HEK293 (cell line): ENCODE measurements around the gene C12orf42.

ENCODE experiments used
- CTCF ChIA-PET: fragments of 350-600 bp; formaldehyde crosslinking; extraction: SDS; loops from one replicate; lab custom pipeline; 2021; ENCODE audit warnings: antibody characterized with exemption; lab: Yijun Ruan, JAX
- POLR2A ChIA-PET: fragments of 300-600 bp; formaldehyde crosslinking; extraction: SDS; loops from one replicate; lab custom pipeline; 2020; ENCODE audit warnings: antibody characterized with exemption, inconsistent platforms; lab: Yijun Ruan, JAX
- H3K27ac ChIP-seq: fragments of 200-500 bp; sonication (Bioruptor generic); 2 replicates; pipeline ENCODE4 v1.5.1; 2014; ENCODE audit warnings: low read depth, low read length, control low read depth, inconsistent platforms; ENCODE audit errors: extremely low read depth
- H3K36me3 ChIP-seq, 2 experiments: fragments of 200-500 bp in 1 of 2; sonication (Bioruptor generic) in 1 of 2; 1 replicate in 1 of 2; 2 replicates in 1 of 2; pipeline ENCODE4 v1.5.1; 2014 to 2017; ENCODE audit warnings: inconsistent platforms in 2 of 2, low read length in 2 of 2; ENCODE audit not compliant: control insufficient read depth in 2 of 2, insufficient read depth in 1 of 2
- H3K4me1 ChIP-seq: fragments of 200-500 bp; sonication (Bioruptor generic); 2 replicates; pipeline ENCODE4 v1.5.1; 2014; ENCODE audit warnings: mild to moderate bottlenecking, low read length, inconsistent platforms; ENCODE audit not compliant: control insufficient read depth, insufficient read depth
- H3K4me3 ChIP-seq: 2 replicates; pipeline ENCODE4 v1.5.1; 2011; ENCODE audit warnings: low read depth, mild to moderate bottlenecking, control low read depth, low read length, moderate library complexity
- H3K9me3 ChIP-seq: fragments of 200-500 bp; sonication (Bioruptor generic); 2 replicates; pipeline ENCODE4 v1.5.1; 2014; ENCODE audit warnings: low read depth, low read length, inconsistent platforms; ENCODE audit not compliant: control insufficient read depth, insufficient read depth
- BCL11B ChIP-seq: fragments of 450-650 bp; formaldehyde crosslinking; IDR thresholded peaks from 2 replicates; pipeline ENCODE4 v1.5.1; 2016; ENCODE audit warnings: low read depth, missing biosample characterization, missing genetic modification characterization
- HOXA7 ChIP-seq: sonication (generic); formaldehyde crosslinking; IDR thresholded peaks from 2 replicates; pipeline ENCODE4 v1.8.1; 2022; ENCODE audit warnings: missing genetic modification reagents, borderline replicate concordance
- KLF1 ChIP-seq: fragments of 450-650 bp; formaldehyde crosslinking; IDR thresholded peaks from 2 replicates; pipeline ENCODE4 v1.5.1; 2016; ENCODE audit warnings: missing biosample characterization, missing genetic modification characterization
- KLF10 ChIP-seq: fragments of 450-650 bp; IDR thresholded peaks from 2 replicates; pipeline ENCODE4 v1.5.1; 2018; ENCODE audit warnings: missing biosample characterization, mild to moderate bottlenecking, missing genetic modification characterization
- KLF8 ChIP-seq: fragments of 450-650 bp; formaldehyde crosslinking; IDR thresholded peaks from 2 replicates; pipeline ENCODE4 v1.5.1; 2016; ENCODE audit warnings: missing biosample characterization, missing genetic modification characterization
- PRDM2 ChIP-seq: fragments of 450-650 bp; formaldehyde crosslinking; IDR thresholded peaks from 2 replicates; pipeline ENCODE4 v1.5.1; 2016; ENCODE audit warnings: missing biosample characterization, missing genetic modification characterization, borderline replicate concordance
- SCRT1 ChIP-seq: fragments of 450-650 bp; formaldehyde crosslinking; IDR thresholded peaks from 2 replicates; pipeline ENCODE4 v1.5.1; 2016; ENCODE audit warnings: missing biosample characterization, missing genetic modification characterization, borderline replicate concordance
- ZBTB8A ChIP-seq: fragments of 450-650 bp; formaldehyde crosslinking; IDR thresholded peaks from 2 replicates; pipeline ENCODE4 v1.5.1; 2016; ENCODE audit warnings: missing biosample characterization, missing genetic modification characterization
- ZNF146 ChIP-seq: fragments of 450-650 bp; formaldehyde crosslinking; IDR thresholded peaks from 2 replicates; pipeline ENCODE4 v1.5.1; 2016; ENCODE audit warnings: missing biosample characterization, missing genetic modification characterization
- ZNF175 ChIP-seq: fragments of 450-650 bp; formaldehyde crosslinking; IDR thresholded peaks from 2 replicates; pipeline ENCODE4 v1.5.1; 2016; ENCODE audit warnings: missing biosample characterization, missing genetic modification characterization
- ZNF274 ChIP-seq, 2 experiments: fragments of 200-500 bp in 1 of 2; fragments of 450-650 bp in 1 of 2; sonication (Bioruptor generic) in 1 of 2; formaldehyde crosslinking in 1 of 2; IDR thresholded peaks; 2 replicates each; pipeline versions ENCODE4 v1.5.1 to v1.6.1; 2014 to 2016; ENCODE audit warnings: borderline replicate concordance in 1 of 2, inconsistent platforms in 1 of 2, low read length in 1 of 2, missing biosample characterization in 1 of 2, missing genetic modification characterization in 1 of 2
- ZNF394 ChIP-seq: fragments of 450-650 bp; formaldehyde crosslinking; IDR thresholded peaks from 2 replicates; pipeline ENCODE4 v1.5.1; 2016; ENCODE audit warnings: missing biosample characterization, missing genetic modification characterization, mild to moderate bottlenecking, moderate library complexity, borderline replicate concordance
- ZNF549 ChIP-seq: fragments of 450-650 bp; IDR thresholded peaks from 2 replicates; pipeline ENCODE4 v1.5.1; 2018; ENCODE audit warnings: missing biosample characterization, missing genetic modification characterization, mild to moderate bottlenecking, inconsistent platforms, moderate library complexity
- ZNF654 ChIP-seq: fragments of 450-650 bp; formaldehyde crosslinking; IDR thresholded peaks from 2 replicates; pipeline ENCODE4 v1.5.1; 2016; ENCODE audit warnings: low read depth, missing biosample characterization, missing genetic modification characterization
- ZNF660 ChIP-seq: fragments of 450-650 bp; IDR thresholded peaks from 2 replicates; pipeline ENCODE4 v1.5.1; 2018; ENCODE audit warnings: missing biosample characterization, mild to moderate bottlenecking, missing genetic modification characterization
- ZNF776 ChIP-seq: fragments of 450-650 bp; formaldehyde crosslinking; IDR thresholded peaks from 2 replicates; pipeline ENCODE4 v1.5.0; 2017; ENCODE audit warnings: missing biosample characterization, missing genetic modification characterization, borderline replicate concordance
- ZNF791 ChIP-seq: fragments of 450-650 bp; formaldehyde crosslinking; IDR thresholded peaks from 2 replicates; pipeline ENCODE4 v1.5.1; 2016; ENCODE audit warnings: missing biosample characterization, missing genetic modification characterization
- ZNF792 ChIP-seq: fragments of 450-650 bp; formaldehyde crosslinking; IDR thresholded peaks from 2 replicates; pipeline ENCODE4 v1.5.1; 2016; ENCODE audit warnings: missing biosample characterization, missing genetic modification characterization
- ZSCAN30 ChIP-seq: fragments of 450-650 bp; IDR thresholded peaks from 2 replicates; pipeline ENCODE4 v1.5.1; 2018; ENCODE audit warnings: missing biosample characterization, mild to moderate bottlenecking, missing genetic modification characterization, moderate library complexity

The C12orf42 gene

GRCh38 chr12:103499571-103499970 lies 3.8 kb upstream of the C12orf42 start:
- CTCF ChIA-PET = interaction anchor here (4.5 kb wide), 1 partner anchor 49 kb away, joined by 21 read pairs; no protein-coding TSS in a partner anchor
- Histone ChIP-seq H3K4me3 (no peak overlapping the region), H3K9me3 (no peaks in the 10 kb centered on the region), H3K27ac (no peak overlapping the region), H3K36me3 (no peaks in the 10 kb centered on the region), H3K4me1 (peaks cover 2% of the 10 kb centered on the region; the same call in 1 of the 2 replicates)
- TF ChIP-seq ZNF146 (tag by site-specific recombination) = no peak
- POLR2A ChIA-PET = no interaction called here

- POLR2A ChIA-PET = no interaction called here
- Histone ChIP-seq H3K27ac (no peak overlapping the region), H3K4me1 (peaks cover 2% of the 10 kb centered on the region; the same call in 1 of the 2 replicates), H3K9me3 (no peaks in the 10 kb centered on the region), H3K4me3 (no peak overlapping the region), H3K36me3 (no peaks in the 10 kb centered on the region)
- TF ChIP-seq ZBTB8A = no peak
- no peak for TF ChIP-seq BCL11B (tag by site-specific recombination)
- no peak for TF ChIP-seq HOXA7 (CRISPR knock-in tag)
- no peak for TF ChIP-seq ZNF274 (IDR thresholded peaks at IDR 0.05; ENCODE audit: low read length)
- no peak for TF ChIP-seq ZNF274 (tag by site-specific recombination; IDR thresholded peaks at IDR 0.05; ENCODE audit: borderline replicate concordance)
- no peak for TF ChIP-seq ZNF549
- TF ChIP-seq, all 188 proteins: peak for 0
- CTCF ChIA-PET = no interaction called here
Observed at GRCh38 chr12:103498990-103499389, 3.2 kb upstream of the C12orf42 start.

GRCh38 chr12:103494734-103495468 lies 867 bp downstream of the C12orf42 start:
- no peak overlapping the region for H3K27ac ChIP-seq
- POLR2A ChIA-PET = no interaction called here
- peaks cover 2% of the 10 kb centered on the region; the same call in 1 of the 2 replicates for H3K4me1 ChIP-seq
- no peaks in the 10 kb centered on the region for H3K36me3 ChIP-seq
- H3K9me3 ChIP-seq = no peaks in the 10 kb centered on the region
- no peak overlapping the region; the same call in 1 of the 2 replicates for H3K4me3 ChIP-seq
- CTCF ChIA-PET = interaction anchor here (0.6 kb wide), 2 partner anchors 20 to 541 kb away, joined by 3 to 4 read pairs; no protein-coding TSS in a partner anchor
- TF ChIP-seq ZNF146 (tag by site-specific recombination) (no peak), ZSCAN30 (no peak), PRDM2 (tag by site-specific recombination) (no peak), KLF10 (tag by site-specific recombination) (no peak)

GRCh38 chr12:103494051-103494733 lies 1.6 kb downstream of the C12orf42 start:
- TF ChIP-seq ZNF175 (tag by site-specific recombination) (no peak), ZNF394 (tag by site-specific recombination) (no peak), KLF1 (no peak), ZNF654 (tag by site-specific recombination) (no peak), ZNF792 (no peak), ZNF660 (tag by site-specific recombination) (no peak), SCRT1 (tag by site-specific recombination) (no peak), ZNF776 (no peak), ZNF791 (tag by site-specific recombination) (no peak), KLF8 (tag by site-specific recombination) (no peak)
- ChIA-PET CTCF (interaction anchor here (0.6 kb wide), 1 partner anchor 541 kb away, joined by 4 read pairs; no protein-coding TSS in a partner anchor), POLR2A (no interaction called here)
- Histone ChIP-seq H3K36me3 (no peaks in the 10 kb centered on the region), H3K9me3 (no peaks in the 10 kb centered on the region), H3K4me1 (peaks cover 2% of the 10 kb centered on the region; the same call in 1 of the 2 replicates), H3K27ac (no peak overlapping the region), H3K4me3 (no peak overlapping the region)
